GM20000 (cell line): ENCODE measurements around the gene DIS3L2.

ENCODE experiments used
- DNase-seq: peaks from one replicate; pipeline ENCODE4 v3.0.0; 2012; ENCODE audit warnings: low spot score
- TF ChIP-seq, protein P1 (sequence below): IDR thresholded peaks from 2 replicates; pipeline ENCODE4 v1.5.1; 2012; ENCODE audit warnings: mild to moderate bottlenecking, control low read depth; ENCODE audit errors: extremely low read depth, missing control alignments

DIS3L2 gene

GRCh38 chr2:232126301-232127099 lies 165.0 kb downstream of the DIS3L2 start:
- TF ChIP-seq, protein P1, sequence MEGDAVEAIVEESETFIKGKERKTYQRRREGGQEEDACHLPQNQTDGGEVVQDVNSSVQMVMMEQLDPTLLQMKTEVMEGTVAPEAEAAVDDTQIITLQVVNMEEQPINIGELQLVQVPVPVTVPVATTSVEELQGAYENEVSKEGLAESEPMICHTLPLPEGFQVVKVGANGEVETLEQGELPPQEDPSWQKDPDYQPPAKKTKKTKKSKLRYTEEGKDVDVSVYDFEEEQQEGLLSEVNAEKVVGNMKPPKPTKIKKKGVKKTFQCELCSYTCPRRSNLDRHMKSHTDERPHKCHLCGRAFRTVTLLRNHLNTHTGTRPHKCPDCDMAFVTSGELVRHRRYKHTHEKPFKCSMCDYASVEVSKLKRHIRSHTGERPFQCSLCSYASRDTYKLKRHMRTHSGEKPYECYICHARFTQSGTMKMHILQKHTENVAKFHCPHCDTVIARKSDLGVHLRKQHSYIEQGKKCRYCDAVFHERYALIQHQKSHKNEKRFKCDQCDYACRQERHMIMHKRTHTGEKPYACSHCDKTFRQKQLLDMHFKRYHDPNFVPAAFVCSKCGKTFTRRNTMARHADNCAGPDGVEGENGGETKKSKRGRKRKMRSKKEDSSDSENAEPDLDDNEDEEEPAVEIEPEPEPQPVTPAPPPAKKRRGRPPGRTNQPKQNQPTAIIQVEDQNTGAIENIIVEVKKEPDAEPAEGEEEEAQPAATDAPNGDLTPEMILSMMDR = no peak
- DNase-seq = no peak

GRCh38 chr2:232129483-232129882 lies 168.0 kb downstream of the DIS3L2 start:
- no peak for DNase-seq
- TF ChIP-seq, protein P1 = no peak

GRCh38 chr2:232132181-232132580 lies 170.7 kb downstream of the DIS3L2 start:
- TF ChIP-seq, protein P1 = no peak
- no peak for DNase-seq

GRCh38 chr2:232133078-232133477 lies 171.6 kb downstream of the DIS3L2 start:
- DNase-seq = no peak
- TF ChIP-seq, protein P1 = no peak

- TF ChIP-seq, protein P1 = no peak
- DNase-seq = no peak
Measured at GRCh38 chr2:232134939-232135338, 173.4 kb downstream of the DIS3L2 start.

GRCh38 chr2:232137356-232138147 lies 176.0 kb downstream of the DIS3L2 start:
- DNase-seq = no peak
- TF ChIP-seq, protein P1 = no peak

GRCh38 chr2:232138441-232138840 lies 176.9 kb downstream of the DIS3L2 start:
- no peak for DNase-seq
- TF ChIP-seq, protein P1 = no peak
